H9 (cell line): ENCODE measurements around the gene NPAS3. TPM values are rescaled to one million over a fixed set of nuclear protein-coding genes. Genes with fewer than 3 reads are reported as not detected.

Experiments
- DNase-seq: peaks from one replicate; pipeline ENCODE4 v3.0.0-alpha.2; 2017
- H2AFZ ChIP-seq: one replicate; pipeline ENCODE4 v1.6.1; 2013; ENCODE audit warnings: mild to moderate bottlenecking, low read length, control low read depth, moderate library complexity
- H2AK5ac ChIP-seq: 2 replicates; pipeline ENCODE4 v1.6.1; 2013; ENCODE audit warnings: low read length, control low read depth, mixed read lengths; ENCODE audit not compliant: insufficient read length
- H2BK120ac ChIP-seq: one replicate; pipeline ENCODE4 v1.6.1; 2013; ENCODE audit warnings: low read depth, mild to moderate bottlenecking, low read length, control low read depth, inconsistent platforms; ENCODE audit not compliant: poor library complexity, severe bottlenecking
- H2BK12ac ChIP-seq: 2 replicates; pipeline ENCODE4 v1.6.1; 2013; ENCODE audit warnings: low read length, control low read depth, mixed read lengths, low read depth; ENCODE audit not compliant: insufficient read length
- H2BK15ac ChIP-seq: 2 replicates; pipeline ENCODE4 v1.6.1; 2013; ENCODE audit warnings: low read depth, low read length, control low read depth
- H2BK20ac ChIP-seq: one replicate; pipeline ENCODE4 v1.6.1; 2013; ENCODE audit warnings: low read depth, mild to moderate bottlenecking, low read length, control low read depth, inconsistent platforms; ENCODE audit not compliant: poor library complexity, severe bottlenecking
- H2BK5ac ChIP-seq: 2 replicates; pipeline ENCODE4 v1.6.1; 2013; ENCODE audit warnings: low read length, control low read depth, mixed read lengths; ENCODE audit not compliant: insufficient read length
- H3K14ac ChIP-seq: 2 replicates; pipeline ENCODE4 v1.6.1; 2013; ENCODE audit warnings: low read length, control low read depth; ENCODE audit not compliant: insufficient read depth
- H3K18ac ChIP-seq: 2 replicates; pipeline ENCODE4 v1.6.1; 2013; ENCODE audit warnings: low read depth, mild to moderate bottlenecking, mixed read lengths, low read length, control low read depth; ENCODE audit not compliant: insufficient read length
- H3K23ac ChIP-seq: 2 replicates; pipeline ENCODE4 v1.6.1; 2013; ENCODE audit warnings: low read length, control low read depth, mixed read lengths, low read depth; ENCODE audit not compliant: insufficient read length
- H3K23me2 ChIP-seq: 2 replicates; pipeline ENCODE4 v1.6.1; 2013; ENCODE audit warnings: low read depth, mild to moderate bottlenecking, mixed read lengths, low read length, control low read depth; ENCODE audit not compliant: insufficient read length, poor library complexity, severe bottlenecking
- H3K27ac ChIP-seq: 2 replicates; pipeline ENCODE4 v1.5.1; 2013; ENCODE audit warnings: low read length, control low read depth, mixed read lengths, low read depth; ENCODE audit not compliant: insufficient read length
- H3K27me3 ChIP-seq: 2 replicates; pipeline ENCODE4 v1.6.1; 2013; ENCODE audit warnings: low read length, control low read depth, inconsistent platforms; ENCODE audit not compliant: insufficient read depth
- H3K4ac ChIP-seq: 2 replicates; pipeline ENCODE4 v1.6.1; 2013; ENCODE audit warnings: low read depth, mild to moderate bottlenecking, control low read depth, inconsistent platforms, low read length, moderate library complexity
- H3K4me1 ChIP-seq: 2 replicates; pipeline ENCODE4 v1.6.1; 2013; ENCODE audit warnings: low read length, control low read depth, inconsistent platforms; ENCODE audit not compliant: insufficient read depth
- H3K4me2 ChIP-seq: 2 replicates; pipeline ENCODE4 v1.6.1; 2013; ENCODE audit warnings: low read length, control low read depth, mixed read lengths; ENCODE audit not compliant: insufficient read length, insufficient read depth
- H3K56ac ChIP-seq: 2 replicates; pipeline ENCODE4 v1.6.1; 2013; ENCODE audit warnings: low read depth, mild to moderate bottlenecking, mixed read lengths, low read length, control low read depth; ENCODE audit not compliant: insufficient read length
- H3K79me1 ChIP-seq: 2 replicates; pipeline ENCODE4 v1.6.1; 2013; ENCODE audit warnings: low read depth, mild to moderate bottlenecking, moderate library complexity, low read length, control low read depth, inconsistent platforms; ENCODE audit not compliant: insufficient read depth, poor library complexity, severe bottlenecking
- H3K79me2 ChIP-seq: 2 replicates; pipeline ENCODE4 v1.6.1; 2013; ENCODE audit warnings: low read length, control low read depth, inconsistent platforms; ENCODE audit not compliant: insufficient read depth
- H3K9ac ChIP-seq: 2 replicates; pipeline ENCODE4 v1.6.1; 2013; ENCODE audit warnings: low read length, control low read depth, mixed read lengths; ENCODE audit not compliant: insufficient read length; ENCODE audit errors: extremely low read depth
- H3K9me3 ChIP-seq: one replicate; pipeline ENCODE4 v1.6.1; 2013; ENCODE audit warnings: low read depth, low read length, inconsistent platforms; ENCODE audit not compliant: control insufficient read depth
- H3T11ph ChIP-seq: one replicate; pipeline ENCODE4 v1.6.1; 2013; ENCODE audit warnings: mild to moderate bottlenecking, low read length, control low read depth, inconsistent platforms
- H4K20me1 ChIP-seq: one replicate; pipeline ENCODE4 v1.6.1; 2013; ENCODE audit not compliant: control insufficient read depth, insufficient read length, insufficient read depth
- H4K5ac ChIP-seq: 2 replicates; pipeline ENCODE4 v1.6.1; 2013; ENCODE audit warnings: low read depth, mild to moderate bottlenecking, mixed read lengths, low read length, control low read depth; ENCODE audit not compliant: insufficient read length
- H4K8ac ChIP-seq: replicated peaks from 2 replicates; pipeline ENCODE4 v1.6.1; 2013; ENCODE audit warnings: low read length, control low read depth, mixed read lengths, low read depth; ENCODE audit not compliant: insufficient read length
- H4K91ac ChIP-seq: 2 replicates; pipeline ENCODE4 v1.6.1; 2013; ENCODE audit warnings: low read depth, mild to moderate bottlenecking, moderate library complexity, mixed read lengths, low read length, control low read depth; ENCODE audit not compliant: insufficient read length
- H3K27ac Mint-ChIP-seq, 3 experiments: 2 replicates in 2 of 3; 3 replicates in 1 of 3; pipeline ENCODE4 v1.8.0; 2020 to 2021; ENCODE audit warnings: mixed read lengths in 3 of 3, mild to moderate bottlenecking in 1 of 3, moderate library complexity in 1 of 3
- H3K27me3 Mint-ChIP-seq: 2 replicates; pipeline ENCODE4 v1.8.0; 2021; ENCODE audit warnings: low read depth, mild to moderate bottlenecking, moderate library complexity, mixed read lengths
- H3K36me3 Mint-ChIP-seq, 3 experiments: 2 replicates in 2 of 3; 3 replicates in 1 of 3; pipeline ENCODE4 v1.8.0; 2020 to 2021; ENCODE audit warnings: low read depth in 3 of 3, mixed read lengths in 3 of 3; ENCODE audit not compliant: insufficient read depth in 1 of 3
- H3K4me1 Mint-ChIP-seq, 2 experiments: 2 replicates each; pipeline ENCODE4 v1.8.0; 2020; ENCODE audit warnings: mixed read lengths in 2 of 2
- H3K4me3 Mint-ChIP-seq, 2 experiments: 2 replicates in 1 of 2; 3 replicates in 1 of 2; pipeline ENCODE4 v1.8.0; 2020 to 2021; ENCODE audit warnings: mild to moderate bottlenecking in 2 of 2, mixed read lengths in 2 of 2, moderate library complexity in 1 of 2
- H3K9me3 Mint-ChIP-seq, 2 experiments: 2 replicates in 1 of 2; 3 replicates in 1 of 2; pipeline ENCODE4 v1.8.0; 2020; ENCODE audit warnings: mild to moderate bottlenecking in 2 of 2, mixed read lengths in 2 of 2, moderate library complexity in 1 of 2
- WGBS: extraction: QIAGEN DNeasy Blood & Tissue Kit; methylation state at CpG from one replicate; pipeline ENCODE4 v1.1.7; 2013; ENCODE audit warnings: missing lambda C conversion rate, low lambda C conversion rate, mixed read lengths; ENCODE audit not compliant: insufficient read length; ENCODE audit errors: extremely low coverage; 5-methylcytosine and 5-hydroxymethylcytosine counted together
- total RNA-seq: library from RNA; stranded (reverse); gene quantifications from 2 replicates; pipeline ENCODE4 v1.2.1, GENCODE V29; 2021
- TF ChIP-seq, protein P1 (sequence below): fragments of 200-600 bp; sonication (generic); conservative IDR thresholded peaks from 3 replicates; pipeline ENCODE4 v1.8.0; 2021; ENCODE audit warnings: antibody characterized with exemption, mild to moderate bottlenecking

NPAS3 gene
- total RNA-seq, 1 experiment from 2014 or later: 0.17 TPM

DNA sequence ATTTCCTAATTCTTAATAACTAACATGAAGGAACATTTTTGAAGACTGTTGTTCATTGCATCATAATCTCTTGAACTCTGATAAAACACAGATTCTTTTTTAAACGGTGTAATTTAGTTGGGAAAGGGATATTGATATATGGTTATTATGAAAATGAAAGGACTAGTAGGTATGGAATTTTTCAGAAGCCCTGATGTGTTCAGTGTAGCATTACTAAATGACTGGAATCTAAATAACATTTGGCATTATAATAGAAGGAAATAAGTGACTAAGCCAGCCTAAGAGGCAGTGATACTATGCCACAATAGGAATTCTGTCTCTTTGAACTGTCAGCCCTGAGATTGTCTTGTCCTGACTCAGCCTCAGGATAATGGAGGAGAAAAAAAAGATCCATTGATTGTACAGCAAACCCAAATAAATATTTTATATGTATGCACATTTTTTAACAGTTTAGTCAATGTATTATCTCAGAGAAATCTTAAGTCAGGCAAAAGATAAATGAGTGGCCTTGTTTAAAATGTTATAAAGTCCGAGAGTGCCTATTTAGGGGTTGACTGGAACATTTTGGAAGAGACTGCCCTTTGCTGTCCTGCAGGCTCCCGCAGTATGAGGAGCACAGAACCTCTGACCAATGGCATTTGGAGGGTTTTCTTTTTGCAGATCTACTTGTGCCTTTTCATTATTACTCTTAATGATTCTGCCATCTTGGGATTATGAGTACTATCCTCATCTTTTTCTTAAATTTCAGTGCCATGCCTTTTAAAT is 741.0 kb downstream of the NPAS3 start:
- H3K4me3 Mint-ChIP-seq: no peak overlapping the region
- Histone ChIP-seq H4K91ac (no peak overlapping the region), H2BK12ac (no peak overlapping the region), H3K27me3 (no peaks in the 10 kb centered on the region), H3K4ac (no peak overlapping the region), H3T11ph (no peak overlapping the region), H3K9me3 (no peaks in the 10 kb centered on the region), H2AFZ (no peak overlapping the region), H3K4me2 (no peak overlapping the region), H2BK20ac (no peak overlapping the region), H3K23ac (no peak overlapping the region), H4K5ac (no peak overlapping the region), H3K56ac (no peak overlapping the region), H3K18ac (no peak overlapping the region), H2BK120ac (no peak overlapping the region), H3K23me2 (no peaks in the 10 kb centered on the region), H3K79me1 (no peaks in the 10 kb centered on the region), H3K14ac (no peak overlapping the region), H3K9ac (no peak overlapping the region), H2BK15ac (no peak overlapping the region), H3K27ac (no peak overlapping the region), H3K4me1 (no peaks in the 10 kb centered on the region), H4K8ac (no peak overlapping the region), H2AK5ac (no peak overlapping the region), H4K20me1 (no peaks in the 10 kb centered on the region), H2BK5ac (no peak overlapping the region), H3K79me2 (no peaks in the 10 kb centered on the region)
- no peak for DNase-seq
- H3K36me3 Mint-ChIP-seq: no peaks in the 10 kb centered on the region
- H3K27me3 Mint-ChIP-seq: no peaks in the 10 kb centered on the region
- WGBS: 100% methylated on average over 1 of the region's 3 CpGs
- no peak overlapping the region for H3K27ac Mint-ChIP-seq
- peaks cover 9 to 12% of the 10 kb centered on the region in 2 experiments for H3K4me1 Mint-ChIP-seq
- TF ChIP-seq, protein P1, sequence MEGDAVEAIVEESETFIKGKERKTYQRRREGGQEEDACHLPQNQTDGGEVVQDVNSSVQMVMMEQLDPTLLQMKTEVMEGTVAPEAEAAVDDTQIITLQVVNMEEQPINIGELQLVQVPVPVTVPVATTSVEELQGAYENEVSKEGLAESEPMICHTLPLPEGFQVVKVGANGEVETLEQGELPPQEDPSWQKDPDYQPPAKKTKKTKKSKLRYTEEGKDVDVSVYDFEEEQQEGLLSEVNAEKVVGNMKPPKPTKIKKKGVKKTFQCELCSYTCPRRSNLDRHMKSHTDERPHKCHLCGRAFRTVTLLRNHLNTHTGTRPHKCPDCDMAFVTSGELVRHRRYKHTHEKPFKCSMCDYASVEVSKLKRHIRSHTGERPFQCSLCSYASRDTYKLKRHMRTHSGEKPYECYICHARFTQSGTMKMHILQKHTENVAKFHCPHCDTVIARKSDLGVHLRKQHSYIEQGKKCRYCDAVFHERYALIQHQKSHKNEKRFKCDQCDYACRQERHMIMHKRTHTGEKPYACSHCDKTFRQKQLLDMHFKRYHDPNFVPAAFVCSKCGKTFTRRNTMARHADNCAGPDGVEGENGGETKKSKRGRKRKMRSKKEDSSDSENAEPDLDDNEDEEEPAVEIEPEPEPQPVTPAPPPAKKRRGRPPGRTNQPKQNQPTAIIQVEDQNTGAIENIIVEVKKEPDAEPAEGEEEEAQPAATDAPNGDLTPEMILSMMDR: no peak
- H3K9me3 Mint-ChIP-seq: no peaks in the 10 kb centered on the region
